ENCODE data around the gene CHIT1.
A peak's percentile ranks its signal among the peaks of the same experiment; 100 is the strongest.
"Not testable (repeated sequence)": the region's sequence is repeated elsewhere in the genome, so short reads cannot be mapped to it uniquely, and the experiment has no call there.

CHIT1 gene

GRCh38 chr1:203264052-203264501 lies 34.6 kb upstream of the CHIT1 start:
- DNase-seq, result no peak

DNA sequence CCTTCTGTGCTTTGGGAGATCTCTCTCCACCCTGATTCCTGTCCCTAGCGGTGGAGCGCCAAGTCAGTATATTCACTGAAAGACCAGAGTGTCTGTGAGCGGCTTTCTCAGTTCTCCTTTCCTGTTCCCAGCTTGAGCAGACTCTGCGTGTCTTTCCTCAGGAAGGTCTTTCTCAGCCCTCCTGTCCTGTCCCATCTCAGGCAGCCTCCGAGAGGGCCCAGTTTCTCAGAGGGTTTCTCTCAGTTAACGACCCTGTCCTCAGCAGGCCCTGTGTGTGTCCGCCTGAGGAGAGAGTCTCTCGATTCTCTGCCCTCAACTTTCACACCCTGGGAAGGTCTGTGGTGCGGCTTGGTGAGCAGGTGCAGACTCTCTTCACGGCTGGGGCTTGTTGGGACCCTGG lies 34.0 kb upstream of the CHIT1 start:
- DNase-seq, result no peak

GRCh38 chr1:203256636-203257035 lies 27.2 kb upstream of the CHIT1 start:
- DNase-seq, result not testable (repeated sequence)

DNA sequence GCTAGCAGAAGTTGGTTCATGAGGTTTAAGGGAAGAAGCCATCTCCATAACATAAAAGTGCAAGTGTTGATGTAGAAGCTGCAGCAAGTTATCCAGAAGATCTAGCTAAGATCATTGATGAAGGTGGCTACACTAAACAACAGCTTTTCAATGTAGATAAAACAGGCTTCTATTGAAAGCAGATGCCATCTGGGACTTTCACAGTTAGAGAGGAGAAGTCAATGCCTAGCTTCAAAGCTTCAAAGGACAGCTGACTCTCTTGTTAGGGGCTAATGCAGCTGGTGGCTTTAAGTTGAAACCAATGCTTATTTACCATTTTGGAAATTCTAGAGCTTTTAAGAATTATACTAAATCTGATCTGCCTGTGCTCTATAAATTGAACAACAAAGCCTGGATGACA lies 25.3 kb upstream of the CHIT1 start:
- DNase-seq, result not testable (repeated sequence)

- DNase-seq, result no peak
Measured at GRCh38 chr1:203252678-203253077, 23.2 kb upstream of the CHIT1 start.

DNA sequence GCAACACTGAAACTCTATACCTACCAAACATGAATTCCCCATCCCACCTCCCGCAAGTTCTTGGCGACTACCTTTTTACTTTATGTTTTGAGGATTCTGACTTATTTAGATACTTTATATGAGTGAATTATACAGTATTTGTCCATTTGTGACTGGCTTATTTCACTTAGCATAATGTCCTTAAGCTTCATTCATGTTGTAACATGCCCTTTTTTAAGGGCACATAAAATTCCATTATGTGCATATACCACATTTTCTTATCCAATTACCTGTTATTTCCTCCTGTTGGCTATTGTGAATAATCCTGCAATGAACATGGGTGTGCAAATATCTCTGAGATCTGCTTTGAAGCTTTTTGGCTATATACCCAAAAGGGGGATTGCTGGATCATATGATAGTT lies 22.0 kb upstream of the CHIT1 start:
- no peak for DNase-seq

- no peak for DNase-seq
Measured at GRCh38 chr1:203250911-203251310, 21.4 kb upstream of the CHIT1 start.

GRCh38 chr1:203244776-203245175 lies 15.3 kb upstream of the CHIT1 start:
- no peak for DNase-seq

- not testable (repeated sequence) for DNase-seq
Measured at GRCh38 chr1:203241708-203242107, 12.2 kb upstream of the CHIT1 start.

DNA sequence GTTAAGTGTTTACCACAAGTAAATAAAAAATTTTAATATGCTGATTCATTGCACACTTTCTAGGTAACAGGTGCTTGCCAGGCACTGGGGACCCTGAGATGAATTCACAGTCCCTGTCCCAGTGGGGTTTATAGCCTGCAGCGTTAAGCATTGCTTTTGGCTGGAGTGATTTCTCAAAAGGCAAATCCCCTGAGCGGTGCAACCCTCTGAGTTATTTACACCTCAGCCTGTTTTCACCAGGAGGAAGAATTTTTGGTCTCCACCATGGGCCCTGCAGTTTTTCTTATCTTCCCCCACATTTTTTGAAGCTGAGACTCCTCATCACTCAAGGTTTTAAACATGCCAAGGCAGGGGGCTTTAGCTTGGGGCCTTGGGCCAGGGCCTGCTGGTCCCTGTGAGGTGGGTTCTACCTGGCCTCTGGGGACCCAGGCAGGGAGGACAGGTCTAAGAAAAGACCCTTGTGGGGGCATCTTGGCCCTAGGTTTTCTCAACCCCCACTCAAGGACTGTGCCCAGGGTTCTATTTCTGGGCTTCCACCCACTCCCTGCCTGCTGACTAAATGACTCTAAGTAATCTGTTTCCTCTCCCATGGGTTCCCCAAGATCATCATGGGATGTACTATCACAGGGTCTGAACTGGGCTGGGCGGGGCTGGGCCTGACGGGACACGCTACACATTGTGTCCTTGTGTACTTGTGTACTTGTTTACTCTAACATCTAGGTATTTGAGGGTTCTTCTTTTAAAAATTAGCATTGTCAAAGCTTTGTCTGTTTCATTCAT lies 10.2 kb upstream of the CHIT1 start:
- DNase-seq, result no peak

DNA sequence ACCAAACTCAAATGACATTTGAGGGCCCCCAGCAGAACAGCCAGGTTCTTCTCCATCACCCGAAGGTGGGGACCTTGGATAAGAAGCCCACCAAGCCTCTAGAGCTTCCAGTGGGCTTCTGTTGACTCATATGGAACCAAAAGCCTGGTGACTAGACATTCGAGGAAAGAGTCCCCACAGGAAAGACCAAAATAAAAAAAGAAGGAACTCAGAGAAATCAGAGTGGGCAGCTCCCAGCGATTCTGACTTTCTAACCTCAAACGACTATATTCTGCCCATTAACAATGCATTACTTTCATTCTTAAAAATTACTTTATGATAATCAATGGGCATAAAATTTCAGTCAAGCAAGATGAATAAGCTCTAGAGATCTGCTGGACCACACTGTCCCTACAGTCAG lies 9.6 kb upstream of the CHIT1 start:
- no peak for DNase-seq

GRCh38 chr1:203238535-203238934 lies 9.1 kb upstream of the CHIT1 start:
- DNase-seq, result no peak

DNA sequence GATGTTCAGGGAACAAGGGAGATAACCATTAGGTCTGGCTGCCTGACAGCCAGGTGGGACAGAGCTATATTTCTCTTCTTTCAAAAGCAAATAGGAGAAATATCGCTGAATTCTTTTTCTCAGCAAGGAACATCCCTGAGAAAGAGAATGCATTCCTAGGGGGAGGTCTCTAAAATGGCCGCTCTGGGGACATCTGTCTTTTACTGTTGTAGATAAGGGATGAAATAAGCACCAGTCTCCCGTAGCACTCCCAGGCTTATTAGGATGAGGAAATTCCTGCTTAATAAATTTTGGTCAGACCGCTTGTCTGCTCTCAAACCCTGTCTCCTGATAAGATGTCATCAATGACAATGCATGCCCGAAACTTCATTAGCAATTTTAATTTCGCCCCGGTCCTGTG lies 5.4 kb upstream of the CHIT1 start:
- DNase-seq, result not testable (repeated sequence)

GRCh38 chr1:203228670-203229069 lies 803 bp downstream of the CHIT1 start:
- no peak for DNase-seq

GRCh38 chr1:203227371-203228083 lies 1.9 kb downstream of the CHIT1 start:
- no peak for DNase-seq

DNA sequence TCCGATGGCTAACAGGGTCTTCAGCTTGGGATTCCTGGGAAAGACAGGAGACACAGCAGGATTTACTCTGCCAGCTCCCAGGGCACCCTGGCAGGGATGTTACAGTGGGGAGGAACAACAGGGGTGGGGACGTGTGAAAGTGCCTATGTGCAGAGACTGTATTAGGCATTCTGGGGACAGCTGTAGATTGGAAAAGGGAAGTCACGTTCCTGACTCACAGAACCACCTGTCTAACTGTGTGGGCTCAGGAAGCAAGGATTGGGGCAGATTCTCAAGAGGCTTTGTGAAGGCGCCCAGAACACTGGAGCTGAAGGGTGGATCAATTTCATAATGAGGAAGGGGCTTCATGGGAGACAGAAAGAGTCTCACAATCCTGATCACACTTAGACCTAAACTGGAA lies 4.4 kb downstream of the CHIT1 start:
- DNase-seq, result no peak

DNA sequence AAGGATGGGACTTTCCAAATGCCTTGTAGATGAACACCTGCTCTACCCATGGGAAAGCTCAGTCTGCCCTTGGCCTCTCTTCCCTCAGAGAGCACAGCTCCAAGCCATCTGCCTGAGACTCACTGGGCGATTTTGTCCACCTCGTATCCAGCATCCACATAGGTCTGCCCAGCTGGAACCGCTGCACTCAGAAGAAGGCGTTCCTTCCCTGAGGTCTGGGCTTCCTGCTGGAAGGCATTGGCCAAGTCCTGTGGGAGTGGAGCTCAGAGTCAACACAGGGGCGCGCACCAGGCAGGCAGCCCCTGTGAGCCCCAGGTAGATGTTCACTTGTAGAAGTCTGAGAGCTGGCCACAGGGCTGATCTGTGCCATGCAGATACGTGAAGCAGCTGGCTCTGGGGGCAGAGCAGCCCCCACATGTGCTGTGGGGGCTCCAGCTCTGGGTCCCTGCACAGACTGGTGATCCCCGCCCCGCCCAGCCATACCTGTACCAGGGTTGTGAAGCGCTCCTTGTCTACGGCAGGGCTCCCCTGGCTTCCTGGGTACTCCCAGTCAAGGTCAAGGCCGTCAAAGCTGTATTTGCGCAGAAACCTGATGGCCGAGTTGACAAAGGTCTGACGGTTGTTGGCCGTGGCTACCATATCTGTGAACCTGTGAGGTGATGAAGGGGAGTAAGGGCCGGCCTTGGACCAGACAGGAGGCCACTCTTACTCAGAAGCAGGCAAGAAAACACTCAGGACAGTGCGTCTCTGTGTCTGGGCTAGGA lies 6.3 kb downstream of the CHIT1 start:
- no peak for DNase-seq

DNA sequence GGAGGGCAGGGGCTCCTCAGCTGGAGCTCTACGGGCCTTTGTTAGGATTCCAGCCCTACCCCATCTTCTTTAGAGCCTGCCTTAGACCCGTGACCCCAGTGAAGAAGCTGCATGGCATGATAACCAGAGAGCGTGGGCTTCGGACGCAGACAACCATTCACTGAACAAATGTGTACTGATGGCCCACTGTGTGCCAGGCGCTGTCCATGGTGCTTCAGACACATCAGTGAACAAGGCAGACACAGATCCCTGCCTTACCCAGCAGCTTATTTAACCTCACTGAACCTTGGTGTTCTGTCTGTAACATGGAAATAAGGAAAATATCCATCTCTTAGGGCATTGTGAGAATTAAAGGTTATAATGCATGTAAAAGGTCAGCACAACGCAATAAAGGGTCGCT lies 9.5 kb downstream of the CHIT1 start:
- DNase-seq, result no peak

- DNase-seq, result no peak
Measured at GRCh38 chr1:203219171-203219570, 10.3 kb downstream of the CHIT1 start.

- DNase-seq, result no peak
Measured at GRCh38 chr1:203217668-203218067, 11.8 kb downstream of the CHIT1 start.

DNA sequence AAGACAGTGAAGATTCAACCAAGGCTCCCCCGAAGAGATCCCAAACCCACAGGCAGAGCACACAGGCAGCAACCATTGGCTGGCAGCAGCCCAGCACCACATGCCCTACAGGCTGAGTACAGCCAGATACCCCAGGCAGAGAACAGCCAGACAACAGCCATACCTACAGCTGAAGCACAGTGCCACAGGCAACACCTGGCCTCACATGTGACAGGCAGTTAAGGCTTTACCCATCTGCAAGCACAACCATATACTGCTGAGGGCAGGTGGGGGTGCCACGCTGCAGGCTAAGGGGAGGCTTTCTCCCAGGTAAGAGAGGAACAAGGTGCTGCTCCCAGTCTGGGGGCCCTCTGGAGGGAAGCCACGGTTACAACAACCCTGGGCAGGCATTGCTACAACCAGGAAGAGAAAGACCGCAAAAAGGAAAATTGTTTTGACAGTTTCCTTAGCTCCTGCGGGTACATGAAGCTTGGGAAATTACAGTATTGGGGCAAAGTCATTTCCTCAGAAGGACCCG lies 12.3 kb downstream of the CHIT1 start:
- DNase-seq, result no peak

- peak; percentile 74 for DNase-seq
Measured at GRCh38 chr1:203216274-203217138, 13.0 kb downstream of the CHIT1 start.
